ENCODE results near the gene GRIP2. TPM values are rescaled to one million over a fixed set of nuclear protein-coding genes. Genes with fewer than 3 reads are reported as not detected.

The GRIP2 gene
- total RNA-seq, 2 donors from 2014 or later, result 0.10 TPM; not detected in 1

GRCh38 chr3:14453876-14454638 lies 86.1 kb downstream of the GRIP2 start:
- H3K27me3 Mint-ChIP-seq, result no peaks in the 10 kb centered on the region
- H3K27ac Mint-ChIP-seq, result peak overlapping the region; percentile 83
- H3K9me3 ChIP-seq (ENCODE audit: control insufficient read depth, low read length, poor library complexity, severe bottlenecking), result no peaks in the 10 kb centered on the region
- peaks cover 11% of the 10 kb centered on the region for H3K4me1 Mint-ChIP-seq
- no peak for ATAC-seq
- no peak overlapping the region for H3K4me3 Mint-ChIP-seq
- DNase-seq, result no peak
- H3K36me3 Mint-ChIP-seq (ENCODE audit: low read depth), result peaks cover 8% of the 10 kb centered on the region

DNA sequence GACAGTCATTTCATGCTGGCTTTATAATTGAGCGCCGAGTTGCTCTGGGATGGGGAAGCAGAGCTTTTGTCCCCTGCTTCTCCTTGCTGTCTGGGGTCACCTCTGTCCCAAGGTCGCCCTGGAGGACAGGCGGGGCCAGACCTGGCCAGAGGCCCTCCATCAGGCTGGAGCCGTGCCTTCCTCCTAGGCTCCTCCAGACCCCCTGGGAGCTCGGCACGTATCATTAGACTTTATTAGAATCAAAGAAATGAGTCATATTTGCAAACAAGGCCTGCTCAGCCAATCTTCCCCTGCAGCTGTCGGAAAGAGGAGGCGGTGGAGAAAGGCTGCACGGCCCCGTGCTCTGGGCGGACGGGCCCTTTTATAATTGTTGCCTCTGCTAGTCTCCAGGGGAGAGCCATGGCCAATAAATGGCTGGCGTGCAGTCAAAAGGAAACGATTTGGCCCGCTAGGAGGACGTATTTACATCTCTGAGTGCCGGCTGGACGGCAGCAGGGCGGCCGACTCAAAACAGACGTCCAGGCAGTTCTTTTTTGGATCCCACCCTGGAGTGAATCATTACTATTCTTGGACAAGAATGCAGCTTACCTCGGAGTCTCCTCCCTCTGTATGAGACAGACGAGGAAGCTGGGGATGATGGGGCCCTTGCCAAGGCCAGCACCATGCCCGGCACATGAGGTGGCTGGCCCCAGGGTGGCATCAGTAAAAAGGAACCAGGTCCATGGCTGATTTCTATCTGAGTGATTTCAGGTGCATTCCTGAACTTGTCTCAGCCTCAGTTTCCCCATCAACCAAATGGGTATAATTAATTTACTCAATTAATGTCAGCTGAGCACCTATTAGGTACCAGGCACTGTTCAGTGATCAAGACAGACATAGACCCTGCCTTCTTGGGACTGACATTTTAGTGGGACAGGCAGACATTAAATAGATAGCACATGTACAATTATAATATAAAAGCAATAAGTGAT lies 87.1 kb downstream of the GRIP2 start:
- H3K4me3 Mint-ChIP-seq, result no peak overlapping the region
- H3K4me1 Mint-ChIP-seq, result peaks cover 11% of the 10 kb centered on the region
- peaks cover 8% of the 10 kb centered on the region for H3K36me3 Mint-ChIP-seq (ENCODE audit: low read depth)
- ATAC-seq (no peak), DNase-seq (no peak)
- H3K27ac Mint-ChIP-seq, result peak overlapping the region; percentile 83
- H3K9me3 ChIP-seq (ENCODE audit: control insufficient read depth, low read length, poor library complexity, severe bottlenecking), result no peaks in the 10 kb centered on the region
- no peaks in the 10 kb centered on the region for H3K27me3 Mint-ChIP-seq

- DNase-seq (no peak), ATAC-seq (no peak)
- Mint-ChIP-seq H3K27me3 (no peaks in the 10 kb centered on the region), H3K4me1 (peaks cover 9% of the 10 kb centered on the region), H3K36me3 (ENCODE audit: low read depth) (peaks cover 10% of the 10 kb centered on the region), H3K27ac (no peak overlapping the region), H3K4me3 (no peak overlapping the region)
- no peaks in the 10 kb centered on the region for H3K9me3 ChIP-seq (ENCODE audit: control insufficient read depth, low read length, poor library complexity, severe bottlenecking)
These were observed 88.0 kb downstream of the GRIP2 start for GRCh38 chr3:14451844-14452739.

DNA sequence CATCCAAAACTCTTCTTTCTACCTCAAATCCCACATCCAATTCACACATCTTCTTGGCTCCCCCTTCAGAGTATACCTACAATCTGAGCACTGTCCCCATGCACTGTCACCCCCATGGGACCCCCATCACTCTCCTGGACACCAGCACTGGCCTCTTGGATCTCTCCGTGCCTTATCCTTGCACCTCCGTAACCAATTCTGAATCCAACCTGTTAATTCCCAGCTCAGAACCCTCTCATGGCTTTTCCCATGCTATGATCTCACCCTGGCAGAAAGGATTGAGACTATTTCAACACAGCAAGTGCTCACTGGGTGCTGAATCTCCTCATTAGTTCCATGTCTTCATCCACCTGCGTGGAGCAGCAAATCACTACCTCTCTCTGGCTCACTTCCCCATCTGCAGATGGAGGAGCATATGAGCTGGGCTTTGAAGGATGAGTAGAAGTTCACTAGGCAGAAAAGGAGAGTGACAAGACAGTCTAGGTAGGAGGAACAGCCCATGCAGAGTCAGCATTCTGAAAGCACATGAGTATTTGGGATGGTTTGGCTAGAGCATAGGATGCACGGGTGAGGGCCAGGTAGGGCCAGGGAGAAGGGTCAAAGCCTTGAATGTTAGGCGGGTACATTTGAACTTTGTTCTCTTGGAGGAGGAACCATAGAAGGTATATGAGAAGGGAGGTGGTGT lies 89.1 kb downstream of the GRIP2 start:
- no peaks in the 10 kb centered on the region for H3K27me3 Mint-ChIP-seq
- peak overlapping the region; percentile 19 for H3K4me3 Mint-ChIP-seq
- DNase-seq (no peak), ATAC-seq (no peak)
- peaks cover 16% of the 10 kb centered on the region for H3K36me3 Mint-ChIP-seq (ENCODE audit: low read depth)
- no peaks in the 10 kb centered on the region for H3K9me3 ChIP-seq (ENCODE audit: control insufficient read depth, low read length, poor library complexity, severe bottlenecking)
- H3K27ac Mint-ChIP-seq, result peak overlapping the region; percentile 66
- H3K4me1 Mint-ChIP-seq, result peaks cover 9% of the 10 kb centered on the region

DNA sequence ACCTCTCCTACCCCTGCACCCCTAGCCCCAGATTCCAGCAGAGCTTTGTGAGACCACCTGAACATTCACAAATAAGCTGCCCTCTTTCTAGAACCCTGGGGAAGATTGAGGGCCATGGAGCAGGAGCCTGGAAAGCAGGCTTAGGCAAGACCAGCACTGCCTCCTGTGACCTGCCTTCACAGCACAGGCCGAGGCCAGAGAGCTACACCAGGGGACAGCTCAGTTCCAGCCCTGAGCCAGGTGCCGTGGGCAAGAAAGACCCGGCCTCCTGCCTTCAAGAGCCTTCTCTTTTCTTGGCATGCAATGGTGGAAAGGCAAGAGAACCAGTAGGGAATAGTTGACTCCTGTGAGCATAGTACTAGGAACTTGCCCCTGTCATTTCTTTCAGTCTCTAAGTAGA lies 89.6 kb downstream of the GRIP2 start:
- no peak for DNase-seq
- no peak for ATAC-seq
- Mint-ChIP-seq H3K4me1 (peaks cover 10% of the 10 kb centered on the region), H3K36me3 (ENCODE audit: low read depth) (peaks cover 16% of the 10 kb centered on the region), H3K27me3 (no peaks in the 10 kb centered on the region), H3K4me3 (no peak overlapping the region), H3K27ac (peak overlapping the region; percentile 66)
- no peaks in the 10 kb centered on the region for H3K9me3 ChIP-seq (ENCODE audit: control insufficient read depth, low read length, poor library complexity, severe bottlenecking)

GRCh38 chr3:14448756-14449727 lies 91.1 kb downstream of the GRIP2 start:
- DNase-seq (no peak), ATAC-seq (no peak)
- Mint-ChIP-seq H3K4me1 (peaks cover 11% of the 10 kb centered on the region), H3K27me3 (no peaks in the 10 kb centered on the region), H3K36me3 (ENCODE audit: low read depth) (peaks cover 16% of the 10 kb centered on the region), H3K27ac (peak overlapping the region; percentile 39), H3K4me3 (no peak overlapping the region)
- no peaks in the 10 kb centered on the region for H3K9me3 ChIP-seq (ENCODE audit: control insufficient read depth, low read length, poor library complexity, severe bottlenecking)

- no peak overlapping the region for H3K4me3 Mint-ChIP-seq
- H3K4me1 Mint-ChIP-seq, result peaks cover 11% of the 10 kb centered on the region
- no peaks in the 10 kb centered on the region for H3K27me3 Mint-ChIP-seq
- no peaks in the 10 kb centered on the region for H3K9me3 ChIP-seq (ENCODE audit: control insufficient read depth, low read length, poor library complexity, severe bottlenecking)
- ATAC-seq, result no peak
- no peak for DNase-seq
- peak overlapping the region; percentile 8 for H3K27ac Mint-ChIP-seq
- H3K36me3 Mint-ChIP-seq (ENCODE audit: low read depth), result peaks cover 14% of the 10 kb centered on the region
These were observed 92.1 kb downstream of the GRIP2 start for GRCh38 chr3:14448063-14448462.

DNA sequence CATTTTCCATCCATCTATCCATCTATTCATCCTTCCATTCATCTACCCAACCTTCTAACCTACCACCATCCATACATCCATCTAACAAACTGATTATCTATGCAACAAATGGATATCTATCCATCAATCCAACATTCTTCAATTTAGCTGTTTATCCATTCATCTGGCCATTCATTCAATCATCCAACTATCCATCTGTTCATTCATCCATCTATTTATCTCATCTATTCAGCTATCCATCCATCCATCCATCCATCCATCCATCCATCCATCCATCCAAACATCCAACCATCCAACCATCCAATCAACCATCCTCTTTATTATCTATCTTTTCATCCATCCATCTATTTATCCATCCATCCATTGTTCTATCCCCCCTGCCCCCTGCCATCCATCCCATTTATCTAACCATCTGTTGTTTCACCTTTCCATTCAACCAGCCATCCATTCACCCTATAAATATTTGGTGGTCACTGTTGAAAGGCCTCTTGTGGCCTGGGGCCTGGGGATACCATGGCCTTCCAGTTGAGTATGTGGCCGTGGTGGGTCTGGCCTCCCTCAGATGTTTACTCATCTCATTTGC lies 93.1 kb downstream of the GRIP2 start:
- H3K4me1 Mint-ChIP-seq, result peaks cover 14% of the 10 kb centered on the region
- no peaks in the 10 kb centered on the region for H3K27me3 Mint-ChIP-seq
- DNase-seq (no peak), ATAC-seq (no peak)
- no peak overlapping the region for H3K27ac Mint-ChIP-seq
- peaks cover 14% of the 10 kb centered on the region for H3K36me3 Mint-ChIP-seq (ENCODE audit: low read depth)
- H3K9me3 ChIP-seq (ENCODE audit: control insufficient read depth, low read length, poor library complexity, severe bottlenecking), result no peaks in the 10 kb centered on the region
- no peak overlapping the region for H3K4me3 Mint-ChIP-seq

GRCh38 chr3:14445773-14446172 lies 94.4 kb downstream of the GRIP2 start:
- Mint-ChIP-seq H3K36me3 (ENCODE audit: low read depth) (peaks cover 8% of the 10 kb centered on the region), H3K4me3 (no peak overlapping the region), H3K27me3 (no peaks in the 10 kb centered on the region), H3K27ac (no peak overlapping the region), H3K4me1 (peaks cover 9% of the 10 kb centered on the region)
- DNase-seq, result no peak
- H3K9me3 ChIP-seq (ENCODE audit: control insufficient read depth, low read length, poor library complexity, severe bottlenecking), result no peaks in the 10 kb centered on the region
- ATAC-seq, result no peak

GRCh38 chr3:14444380-14444779 lies 95.8 kb downstream of the GRIP2 start:
- Mint-ChIP-seq H3K27me3 (no peaks in the 10 kb centered on the region), H3K36me3 (ENCODE audit: low read depth) (peaks cover 8% of the 10 kb centered on the region), H3K4me3 (no peak overlapping the region), H3K27ac (peak overlapping the region; percentile 46), H3K4me1 (peaks cover 18% of the 10 kb centered on the region)
- no peak for DNase-seq
- no peak for ATAC-seq
- H3K9me3 ChIP-seq (ENCODE audit: control insufficient read depth, low read length, poor library complexity, severe bottlenecking), result no peaks in the 10 kb centered on the region

DNA sequence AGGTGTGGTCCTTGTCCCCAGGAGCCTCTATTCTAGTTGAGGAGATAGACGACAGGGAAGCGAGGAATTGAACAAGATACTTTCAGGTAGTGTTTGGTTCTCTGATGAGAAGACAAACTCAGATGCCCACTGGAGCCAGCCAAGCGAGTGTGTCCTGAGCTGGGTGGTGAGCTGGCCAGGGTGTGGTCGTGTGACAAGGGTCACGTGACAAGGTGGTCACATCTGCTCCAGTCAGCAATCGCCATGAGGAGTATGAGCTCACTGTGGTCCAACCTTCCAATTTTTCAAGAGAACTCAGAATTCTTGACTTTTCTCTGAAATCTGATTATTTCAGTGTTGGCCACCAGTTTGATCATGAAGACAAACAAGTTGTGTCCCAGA lies 98.2 kb downstream of the GRIP2 start:
- no peak overlapping the region for H3K4me3 Mint-ChIP-seq
- H3K4me1 Mint-ChIP-seq, result peaks cover 24% of the 10 kb centered on the region
- no peak for ATAC-seq
- peaks cover 4% of the 10 kb centered on the region for H3K36me3 Mint-ChIP-seq (ENCODE audit: low read depth)
- no peaks in the 10 kb centered on the region for H3K9me3 ChIP-seq (ENCODE audit: control insufficient read depth, low read length, poor library complexity, severe bottlenecking)
- H3K27me3 Mint-ChIP-seq, result no peaks in the 10 kb centered on the region
- DNase-seq, result no peak
- H3K27ac Mint-ChIP-seq, result peak overlapping the region; percentile 19

All from T-helper 17 cell (primary cell).